Left ventricle myocardium inferior (tissue), 1 donor: ENCODE results near the gene RASGEF1B. TPM values are rescaled to one million over a fixed set of nuclear protein-coding genes. Genes with fewer than 3 reads are reported as not detected.

Experiments
- DNase-seq: peaks from one replicate; pipeline ENCODE4 v3.0.0-alpha.2; 2020
- H3K27ac ChIP-seq: fragments of 200-600 bp; replicated peaks from 2 replicates; pipeline ENCODE4 v1.8.0; 2021
- H3K27me3 ChIP-seq: fragments of 200-600 bp; 2 replicates; pipeline ENCODE4 v1.8.0; 2021; ENCODE audit warnings: low read depth
- H3K36me3 ChIP-seq: fragments of 200-600 bp; 2 replicates; pipeline ENCODE4 v1.8.0; 2021
- H3K4me1 ChIP-seq: fragments of 200-600 bp; 2 replicates; pipeline ENCODE4 v1.8.0; 2021
- H3K4me3 ChIP-seq: fragments of 200-600 bp; 2 replicates; pipeline ENCODE4 v1.8.0; 2021; ENCODE audit warnings: mild to moderate bottlenecking, moderate library complexity
- H3K9me3 ChIP-seq: fragments of 200-600 bp; replicated peaks from 2 replicates; pipeline ENCODE4 v1.8.0; 2021
- intact Hi-C: fragments of 100-400 bp; cut with micrococcal nuclease; formaldehyde crosslinking; loops from one replicate; pipeline ENCODE4 v1.11.0; 2022
- total RNA-seq: library from RNA; stranded (reverse); fragmentation: NEBNext Ultra II Directional; extraction: Animal tissue kit (Norgen Biotek cat#: 25700); gene quantifications from one replicate; pipeline ENCODE4 v1.2.1, GENCODE V29; 2021
- TF ChIP-seq, protein P1 (sequence below): fragments of 200-600 bp; IDR thresholded peaks from 2 replicates; pipeline ENCODE4 v1.8.0; 2021; ENCODE audit warnings: antibody characterized with exemption, mild to moderate bottlenecking, borderline replicate concordance
- donor health status: DM: no; HTN: yes; CAD: no; lungs with severe emphysema.

The RASGEF1B gene
- total RNA-seq, 1 donor from 2014 or later = 4.3 TPM

DNA sequence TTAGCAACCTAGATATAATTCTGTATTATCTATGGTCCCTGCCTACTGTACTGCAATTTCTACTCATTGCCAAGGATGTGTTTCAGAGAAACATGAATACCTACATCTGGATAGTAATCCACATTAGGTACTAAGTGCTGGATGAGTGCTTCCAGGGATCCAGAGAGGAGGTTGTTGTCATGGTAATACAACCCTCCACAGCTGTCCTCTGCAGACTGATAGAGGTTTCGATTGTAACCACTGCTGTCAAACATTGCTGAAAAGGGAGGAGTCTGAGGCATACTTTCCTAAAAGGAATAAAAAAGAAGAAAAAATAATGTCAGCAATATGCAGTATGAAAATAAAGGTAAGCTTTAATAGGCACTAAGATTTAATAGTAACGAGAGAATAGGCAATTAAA lies 12.5 kb downstream of the RASGEF1B start:
- peaks cover 35% of the 10 kb centered on the region for H3K36me3 ChIP-seq
- peaks cover 14% of the 10 kb centered on the region for H3K4me1 ChIP-seq
- DNase-seq = no peak
- H3K4me3 ChIP-seq = no peak overlapping the region
- H3K27ac ChIP-seq = no peak overlapping the region
- no peaks in the 10 kb centered on the region for H3K9me3 ChIP-seq
- intact Hi-C loops = no loop called here
- TF ChIP-seq, protein P1, sequence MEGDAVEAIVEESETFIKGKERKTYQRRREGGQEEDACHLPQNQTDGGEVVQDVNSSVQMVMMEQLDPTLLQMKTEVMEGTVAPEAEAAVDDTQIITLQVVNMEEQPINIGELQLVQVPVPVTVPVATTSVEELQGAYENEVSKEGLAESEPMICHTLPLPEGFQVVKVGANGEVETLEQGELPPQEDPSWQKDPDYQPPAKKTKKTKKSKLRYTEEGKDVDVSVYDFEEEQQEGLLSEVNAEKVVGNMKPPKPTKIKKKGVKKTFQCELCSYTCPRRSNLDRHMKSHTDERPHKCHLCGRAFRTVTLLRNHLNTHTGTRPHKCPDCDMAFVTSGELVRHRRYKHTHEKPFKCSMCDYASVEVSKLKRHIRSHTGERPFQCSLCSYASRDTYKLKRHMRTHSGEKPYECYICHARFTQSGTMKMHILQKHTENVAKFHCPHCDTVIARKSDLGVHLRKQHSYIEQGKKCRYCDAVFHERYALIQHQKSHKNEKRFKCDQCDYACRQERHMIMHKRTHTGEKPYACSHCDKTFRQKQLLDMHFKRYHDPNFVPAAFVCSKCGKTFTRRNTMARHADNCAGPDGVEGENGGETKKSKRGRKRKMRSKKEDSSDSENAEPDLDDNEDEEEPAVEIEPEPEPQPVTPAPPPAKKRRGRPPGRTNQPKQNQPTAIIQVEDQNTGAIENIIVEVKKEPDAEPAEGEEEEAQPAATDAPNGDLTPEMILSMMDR = no peak
- no peaks in the 10 kb centered on the region for H3K27me3 ChIP-seq

DNA sequence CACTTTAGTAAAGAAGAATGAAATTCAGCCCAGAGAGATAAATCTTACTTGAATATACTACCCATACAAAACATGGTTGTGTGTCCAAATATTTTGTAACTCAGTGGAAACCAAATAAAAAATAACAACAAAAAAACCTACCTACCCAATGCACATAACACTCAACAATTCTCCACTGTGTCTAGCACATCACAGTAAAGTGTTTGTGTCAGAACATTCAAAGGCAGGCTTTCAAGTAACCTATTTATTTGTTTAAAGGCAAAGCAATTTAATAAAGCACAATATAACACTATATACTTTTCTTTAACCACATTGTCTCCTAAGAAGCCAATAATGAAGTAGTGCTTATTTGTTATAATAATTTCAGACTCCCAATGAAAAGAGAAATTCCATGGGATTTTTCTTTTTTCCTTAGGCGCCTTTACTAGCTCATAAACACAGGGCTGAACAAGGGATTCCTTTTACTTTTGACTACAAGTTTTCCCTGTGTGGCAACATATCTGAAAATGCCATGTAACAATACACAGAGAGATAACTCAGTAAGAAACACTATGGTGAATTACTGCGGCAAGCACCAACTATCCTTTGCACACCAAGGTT lies 13.7 kb downstream of the RASGEF1B start:
- Histone ChIP-seq H3K27me3 (no peaks in the 10 kb centered on the region), H3K27ac (no peak overlapping the region), H3K36me3 (peaks cover 40% of the 10 kb centered on the region), H3K4me3 (no peak overlapping the region), H3K9me3 (no peaks in the 10 kb centered on the region), H3K4me1 (peaks cover 21% of the 10 kb centered on the region)
- intact Hi-C loops = no loop called here
- TF ChIP-seq, protein P1 = no peak
- no peak for DNase-seq

DNA sequence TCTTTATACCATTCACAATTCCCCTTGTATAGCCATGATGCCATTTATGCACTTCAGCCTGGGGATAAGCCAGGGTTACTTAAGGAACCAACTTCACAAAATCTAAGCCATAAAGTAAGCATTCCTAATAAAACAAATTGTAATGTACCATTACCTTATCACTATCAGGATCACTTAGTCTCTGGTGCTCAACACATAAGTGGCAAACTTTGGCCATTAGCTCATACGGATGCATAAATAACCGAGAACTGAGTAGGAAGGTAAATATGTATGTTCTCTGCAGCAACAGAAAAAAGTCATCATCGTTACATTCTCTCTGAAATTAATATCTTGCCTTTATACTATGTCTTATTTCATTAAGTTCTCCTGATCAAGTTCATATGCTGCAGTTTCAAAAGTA lies 14.4 kb downstream of the RASGEF1B start:
- TF ChIP-seq, protein P1 = no peak
- Histone ChIP-seq H3K27me3 (no peaks in the 10 kb centered on the region), H3K36me3 (peaks cover 40% of the 10 kb centered on the region), H3K27ac (no peak overlapping the region), H3K4me3 (no peak overlapping the region), H3K9me3 (no peaks in the 10 kb centered on the region), H3K4me1 (peaks cover 17% of the 10 kb centered on the region)
- intact Hi-C loops = no loop called here
- DNase-seq = no peak

DNA sequence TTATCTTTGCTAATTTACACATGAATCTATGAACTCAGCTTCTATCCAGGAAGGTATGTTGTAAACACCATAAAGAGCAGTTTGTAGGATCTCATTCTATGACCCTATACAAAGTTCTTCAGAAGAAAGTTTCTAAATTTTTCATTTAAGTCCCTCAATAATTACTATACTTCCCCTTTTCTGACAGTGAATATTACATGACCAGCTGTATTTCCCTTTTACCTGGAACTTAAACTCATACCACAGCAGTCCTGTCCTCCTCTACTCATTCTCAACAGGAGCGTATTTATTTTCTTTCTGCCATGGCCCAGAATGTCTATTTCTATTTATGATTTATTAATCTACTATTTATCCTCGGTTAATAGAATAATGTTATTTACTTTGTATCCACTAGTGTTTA lies 15.8 kb downstream of the RASGEF1B start:
- no peaks in the 10 kb centered on the region for H3K27me3 ChIP-seq
- peaks cover 12% of the 10 kb centered on the region for H3K4me1 ChIP-seq
- H3K27ac ChIP-seq = no peak overlapping the region
- H3K36me3 ChIP-seq = peaks cover 45% of the 10 kb centered on the region
- TF ChIP-seq, protein P1 = no peak
- H3K4me3 ChIP-seq = no peak overlapping the region
- no peaks in the 10 kb centered on the region for H3K9me3 ChIP-seq
- no peak for DNase-seq
- intact Hi-C loops = no loop called here

DNA sequence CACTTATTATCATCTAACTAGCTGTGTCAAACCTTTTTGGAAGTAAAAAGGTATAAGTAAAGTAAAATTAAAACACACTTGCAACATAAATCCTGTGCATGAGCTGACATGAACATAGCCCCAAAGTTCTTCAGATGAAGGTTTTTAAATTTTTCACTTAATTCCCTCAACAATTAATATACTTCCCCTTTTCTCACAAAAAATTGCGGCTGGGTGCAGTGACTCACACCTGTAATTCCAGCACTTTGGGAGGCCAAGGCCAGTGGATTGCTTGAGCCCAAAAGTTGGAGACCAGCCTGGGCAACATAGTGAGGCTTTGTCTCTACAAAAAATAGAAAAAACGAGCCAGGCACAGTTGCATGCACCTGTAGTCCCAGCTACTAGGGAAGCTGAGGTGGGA lies 16.8 kb downstream of the RASGEF1B start:
- TF ChIP-seq, protein P1 = no peak
- Histone ChIP-seq H3K9me3 (no peaks in the 10 kb centered on the region), H3K4me3 (no peak overlapping the region), H3K27ac (no peak overlapping the region), H3K36me3 (peaks cover 45% of the 10 kb centered on the region), H3K27me3 (no peaks in the 10 kb centered on the region), H3K4me1 (peaks cover 12% of the 10 kb centered on the region)
- intact Hi-C loops = no loop called here
- DNase-seq = no peak
